Left ventricle myocardium inferior (tissue), 1 donor: ENCODE results near the gene SNAPIN. TPM values are rescaled to one million over a fixed set of nuclear protein-coding genes. Genes with fewer than 3 reads are reported as not detected.

Experiments used
- DNase-seq: peaks from one replicate; pipeline ENCODE4 v3.0.0-alpha.2; 2020
- H3K27ac ChIP-seq: fragments of 200-600 bp; replicated peaks from 2 replicates; pipeline ENCODE4 v1.8.0; 2021
- H3K27me3 ChIP-seq: fragments of 200-600 bp; 2 replicates; pipeline ENCODE4 v1.8.0; 2021; ENCODE audit warnings: low read depth
- H3K36me3 ChIP-seq: fragments of 200-600 bp; 2 replicates; pipeline ENCODE4 v1.8.0; 2021
- H3K4me1 ChIP-seq: fragments of 200-600 bp; 2 replicates; pipeline ENCODE4 v1.8.0; 2021
- H3K4me3 ChIP-seq: fragments of 200-600 bp; 2 replicates; pipeline ENCODE4 v1.8.0; 2021; ENCODE audit warnings: mild to moderate bottlenecking, moderate library complexity
- H3K9me3 ChIP-seq: fragments of 200-600 bp; replicated peaks from 2 replicates; pipeline ENCODE4 v1.8.0; 2021
- CTCF ChIP-seq: fragments of 200-600 bp; IDR thresholded peaks from 2 replicates; pipeline ENCODE4 v1.8.0; 2021; ENCODE audit warnings: antibody characterized with exemption, mild to moderate bottlenecking, borderline replicate concordance
- intact Hi-C: fragments of 100-400 bp; cut with micrococcal nuclease; formaldehyde crosslinking; loops from one replicate; pipeline ENCODE4 v1.11.0; 2022
- total RNA-seq: library from RNA; stranded (reverse); fragmentation: NEBNext Ultra II Directional; extraction: Animal tissue kit (Norgen Biotek cat#: 25700); gene quantifications from one replicate; pipeline ENCODE4 v1.2.1, GENCODE V29; 2021
- donor health status: DM: no; HTN: yes; CAD: no; lungs with severe emphysema.

SNAPIN gene
- total RNA-seq, 1 donor from 2014 or later, result 67.0 TPM

GRCh38 chr1:153614906-153615305, 43.6 kb upstream of the SNAPIN start:
- Histone ChIP-seq H3K9me3 (no peaks in the 10 kb centered on the region), H3K27ac (no peak overlapping the region), H3K27me3 (no peaks in the 10 kb centered on the region), H3K4me3 (no peak overlapping the region), H3K4me1 (peaks cover 46% of the 10 kb centered on the region), H3K36me3 (peaks cover 21% of the 10 kb centered on the region)
- no peak for TF ChIP-seq CTCF
- DNase-seq, result no peak
- intact Hi-C loops, result no loop called here

- H3K4me3 ChIP-seq, result no peak overlapping the region
- peaks cover 26% of the 10 kb centered on the region for H3K36me3 ChIP-seq
- no peak for DNase-seq
- H3K4me1 ChIP-seq, result peaks cover 41% of the 10 kb centered on the region
- H3K27ac ChIP-seq, result peak overlapping the region; percentile 68
- no peaks in the 10 kb centered on the region for H3K9me3 ChIP-seq
- H3K27me3 ChIP-seq, result no peaks in the 10 kb centered on the region
- TF ChIP-seq CTCF, result no peak
- intact Hi-C loops, result no loop called here
Observed at GRCh38 chr1:153615406-153615805, 43.1 kb upstream of the SNAPIN start.

GRCh38 chr1:153616144-153616916, 42.2 kb upstream of the SNAPIN start, which contains the start of gene S100A14:
Gene S100A14 (minus strand): TSS chr1:153616325. CDS start chr1:153615858, 467 bp downstream.
- TF ChIP-seq CTCF, result no peak
- no peaks in the 10 kb centered on the region for H3K9me3 ChIP-seq
- intact Hi-C loops, result no loop called here
- no peak within 1 kb of the TSS for H3K4me3 ChIP-seq
- H3K27me3 ChIP-seq, result no peaks in the 10 kb centered on the region
- peak within 1 kb of the TSS; percentile 68 for H3K27ac ChIP-seq
- H3K36me3 ChIP-seq, result peaks cover 33% of the 10 kb centered on the region
- DNase-seq, result peak; percentile 55
- H3K4me1 ChIP-seq, result peaks cover 32% of the 10 kb centered on the region

- TF ChIP-seq CTCF, result no peak
- Histone ChIP-seq H3K27ac (peak overlapping the region; percentile 68), H3K4me1 (peaks cover 29% of the 10 kb centered on the region), H3K36me3 (peaks cover 37% of the 10 kb centered on the region), H3K9me3 (no peaks in the 10 kb centered on the region), H3K4me3 (no peak overlapping the region), H3K27me3 (no peaks in the 10 kb centered on the region)
- no peak for DNase-seq
- intact Hi-C loops, result no loop called here
Observed at GRCh38 chr1:153616917-153617311, 41.6 kb upstream of the SNAPIN start.

- no peaks in the 10 kb centered on the region for H3K9me3 ChIP-seq
- no peak overlapping the region for H3K27ac ChIP-seq
- no peak overlapping the region for H3K4me3 ChIP-seq
- no peaks in the 10 kb centered on the region for H3K27me3 ChIP-seq
- H3K36me3 ChIP-seq, result peaks cover 44% of the 10 kb centered on the region
- DNase-seq, result no peak
- intact Hi-C loops, result no loop called here
- peaks cover 26% of the 10 kb centered on the region for H3K4me1 ChIP-seq
- no peak for TF ChIP-seq CTCF
Observed at GRCh38 chr1:153617663-153618062, 40.8 kb upstream of the SNAPIN start.
